Loucy (cell line): ENCODE measurements around the gene MMP7.

ENCODE experiments used
- H2AFZ ChIP-seq: fragments of 200-600 bp; sonication (generic); 2 replicates; pipeline ENCODE4 v1.6.0; 2016; ENCODE audit warnings: antibody characterized with exemption, mild to moderate bottlenecking, low read length, moderate library complexity
- H3F3A ChIP-seq: fragments of 200-600 bp; 2 replicates; pipeline ENCODE4 v1.6.0; 2016; ENCODE audit warnings: antibody characterized with exemption, low read depth, mild to moderate bottlenecking
- H3K27me3 ChIP-seq: fragments of 200-600 bp; sonication (generic); 2 replicates; pipeline ENCODE4 v1.6.1; 2014; ENCODE audit warnings: low read length, mild to moderate bottlenecking; ENCODE audit not compliant: insufficient read depth, poor library complexity, severe bottlenecking
- H3K36me3 ChIP-seq: fragments of 200-600 bp; sonication (generic); 2 replicates; pipeline ENCODE4 v1.6.1; 2016; ENCODE audit warnings: low read length; ENCODE audit not compliant: insufficient read depth
- H3K4me1 ChIP-seq: fragments of 200-600 bp; sonication (generic); 2 replicates; pipeline ENCODE4 v1.5.1; 2014; ENCODE audit warnings: low read length, mild to moderate bottlenecking; ENCODE audit not compliant: insufficient read depth, poor library complexity, severe bottlenecking
- H3K4me2 ChIP-seq: fragments of 200-600 bp; sonication (generic); 2 replicates; pipeline ENCODE4 v1.6.0; 2014; ENCODE audit warnings: antibody characterized with exemption, low read length, low read depth, mild to moderate bottlenecking; ENCODE audit not compliant: poor library complexity, severe bottlenecking
- H3K4me3 ChIP-seq: fragments of 200-600 bp; sonication (generic); 2 replicates; pipeline ENCODE4 v1.5.1; 2014; ENCODE audit warnings: low read length, mild to moderate bottlenecking, mixed read lengths; ENCODE audit not compliant: poor library complexity, severe bottlenecking
- H3K79me2 ChIP-seq: fragments of 200-600 bp; sonication (generic); 2 replicates; pipeline ENCODE4 v1.6.1; 2014; ENCODE audit warnings: low read length; ENCODE audit not compliant: insufficient read depth
- H3K9ac ChIP-seq: fragments of 200-600 bp; sonication (generic); 2 replicates; pipeline ENCODE4 v1.6.0; 2014; ENCODE audit warnings: mild to moderate bottlenecking, low read depth, low read length, moderate library complexity; ENCODE audit not compliant: poor library complexity, severe bottlenecking
- H3K9me2 ChIP-seq: fragments of 200-600 bp; sonication (generic); replicated peaks from 2 replicates; pipeline ENCODE4 v1.6.1; 2016; ENCODE audit warnings: low read depth, low read length, mixed read lengths
- H3K9me3 ChIP-seq: fragments of 200-600 bp; sonication (generic); 2 replicates; pipeline ENCODE4 v1.6.1; 2014; ENCODE audit warnings: mild to moderate bottlenecking, antibody characterized with exemption, low read length, low read depth; ENCODE audit not compliant: insufficient read depth
- H4K20me1 ChIP-seq: fragments of 200-600 bp; sonication (generic); 2 replicates; pipeline ENCODE4 v1.6.0; 2014; ENCODE audit warnings: antibody characterized with exemption, low read length, mild to moderate bottlenecking; ENCODE audit not compliant: insufficient read depth, poor library complexity, severe bottlenecking
- CTCF ChIP-seq: fragments of 200-600 bp; sonication (generic); conservative IDR thresholded peaks from 2 replicates; pipeline ENCODE4 v1.5.1; 2014; ENCODE audit warnings: mild to moderate bottlenecking, antibody characterized with exemption, low read length
- EZH2phosphoT487 ChIP-seq: fragments of 200-600 bp; IDR thresholded peaks from 2 replicates; pipeline ENCODE4 v1.6.1; 2018; ENCODE audit warnings: antibody characterized with exemption, mild to moderate bottlenecking, moderate library complexity, borderline replicate concordance

Gene MMP7

DNA sequence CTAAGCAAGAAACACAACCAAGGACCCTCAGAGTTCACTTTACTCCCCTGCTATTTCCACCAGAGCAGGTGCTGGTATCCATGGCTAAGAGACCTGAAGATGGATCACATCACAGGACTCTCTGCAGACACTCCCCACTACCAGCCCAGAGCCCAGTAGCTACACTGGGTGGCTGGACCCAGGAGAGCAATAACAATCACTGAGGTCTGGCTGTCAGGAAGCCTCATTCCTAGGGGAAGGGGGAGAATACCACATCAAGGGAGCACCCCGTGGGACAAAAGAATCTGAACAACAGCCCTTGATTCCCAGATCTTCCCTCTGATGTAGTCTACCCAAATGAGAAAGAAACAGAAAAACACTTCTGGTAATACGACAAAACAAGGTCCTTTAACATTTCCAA is 9.0 kb upstream of the MMP7 start:
- H3F3A ChIP-seq = no peaks in the 10 kb centered on the region
- no peak overlapping the region for H2AFZ ChIP-seq
- no peaks in the 10 kb centered on the region for H3K9me2 ChIP-seq
- no peaks in the 10 kb centered on the region for H3K36me3 ChIP-seq
- no peak for TF ChIP-seq CTCF
- H3K79me2 ChIP-seq = no peaks in the 10 kb centered on the region
- H3K4me3 ChIP-seq = no peak overlapping the region
- peaks cover 32% of the 10 kb centered on the region for H3K4me1 ChIP-seq
- no peaks in the 10 kb centered on the region for H3K27me3 ChIP-seq
- no peak overlapping the region for H3K9ac ChIP-seq
- no peak overlapping the region for H3K4me2 ChIP-seq
- no peaks in the 10 kb centered on the region for H3K9me3 ChIP-seq
- no peaks in the 10 kb centered on the region for H4K20me1 ChIP-seq

GRCh38 chr11:102538932-102539331 is 8.4 kb upstream of the MMP7 start:
- no peaks in the 10 kb centered on the region for H3K79me2 ChIP-seq
- H3K4me3 ChIP-seq = no peak overlapping the region
- no peak for TF ChIP-seq EZH2phosphoT487
- no peak for TF ChIP-seq CTCF
- no peaks in the 10 kb centered on the region for H3K27me3 ChIP-seq
- H3K9me3 ChIP-seq = no peaks in the 10 kb centered on the region
- H3K36me3 ChIP-seq = no peaks in the 10 kb centered on the region
- H3K9ac ChIP-seq = no peak overlapping the region
- H3K4me1 ChIP-seq = peaks cover 31% of the 10 kb centered on the region
- no peaks in the 10 kb centered on the region for H4K20me1 ChIP-seq
- H3K4me2 ChIP-seq = no peak overlapping the region
- no peak overlapping the region for H2AFZ ChIP-seq
- H3K9me2 ChIP-seq = no peaks in the 10 kb centered on the region
- no peaks in the 10 kb centered on the region for H3F3A ChIP-seq

DNA sequence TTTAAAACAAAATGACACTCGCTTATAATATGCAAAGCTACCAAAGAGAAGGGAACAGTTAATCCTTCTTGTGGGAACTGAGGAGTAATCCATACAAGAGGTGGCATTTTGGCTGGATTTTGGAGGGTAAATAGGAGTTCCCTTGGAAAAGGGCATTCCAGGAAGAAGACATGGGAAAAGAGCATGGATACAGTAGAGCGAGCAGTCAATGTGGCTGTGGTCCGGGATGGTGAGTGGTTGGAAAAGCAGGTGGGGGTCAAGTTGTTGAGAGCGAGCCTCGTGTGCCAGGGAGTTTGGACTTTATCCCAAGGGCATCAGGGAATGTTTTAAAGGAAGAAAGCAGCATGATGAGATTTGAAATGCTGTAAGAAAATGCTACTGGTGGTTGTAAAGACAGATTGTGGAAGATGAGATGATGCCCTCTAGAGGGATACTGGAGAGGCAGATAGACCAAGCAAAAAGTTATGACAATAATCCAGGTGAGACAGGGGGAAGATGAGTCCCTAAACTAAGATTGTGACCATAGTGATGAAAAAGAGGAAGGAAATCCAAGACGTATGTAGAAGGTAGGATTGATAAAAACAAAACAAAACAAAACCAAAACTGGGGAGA is 3.8 kb upstream of the MMP7 start:
- H2AFZ ChIP-seq = no peak overlapping the region
- H3K9ac ChIP-seq = no peak overlapping the region
- H3K79me2 ChIP-seq = no peaks in the 10 kb centered on the region
- H3K4me3 ChIP-seq = no peak overlapping the region
- H3F3A ChIP-seq = no peaks in the 10 kb centered on the region
- H3K9me3 ChIP-seq = no peaks in the 10 kb centered on the region
- no peaks in the 10 kb centered on the region for H3K27me3 ChIP-seq
- no peaks in the 10 kb centered on the region for H3K9me2 ChIP-seq
- H3K4me1 ChIP-seq = peaks cover 32% of the 10 kb centered on the region
- TF ChIP-seq CTCF (peak; percentile 69), EZH2phosphoT487 (no peak)
- no peaks in the 10 kb centered on the region for H3K36me3 ChIP-seq
- H3K4me2 ChIP-seq = no peak overlapping the region
- no peaks in the 10 kb centered on the region for H4K20me1 ChIP-seq
